K562 (cell line): ENCODE results near the gene CCNQ. TPM values are rescaled to one million over a fixed set of nuclear protein-coding genes. Genes with fewer than 3 reads are reported as not detected.

Experiments
- ARNT ChIP-seq, 2 experiments: fragments of 450-650 bp; IDR thresholded peaks; 2 replicates each; pipeline ENCODE4 v1.6.1; 2016; ENCODE audit warnings: mild to moderate bottlenecking in 1 of 2
- CREM ChIP-seq: IDR thresholded peaks from 2 replicates; pipeline ENCODE4 v1.6.1; 2014; ENCODE audit warnings: antibody characterized with exemption, low read depth
- ETV1 ChIP-seq: fragments of 450-650 bp; conservative IDR thresholded peaks from 2 replicates; pipeline ENCODE4 v1.6.1; 2016; ENCODE audit warnings: missing genetic modification characterization, control low read depth, low read depth, missing compliant biosample characterization
- HDAC2 ChIP-seq: fragments of 450-650 bp; IDR thresholded peaks from 2 replicates; pipeline ENCODE4 v1.6.1; 2016; ENCODE audit warnings: mild to moderate bottlenecking
- HMG20B ChIP-seq: fragments of 250-450 bp; sonication (Bioruptor Pico); IDR thresholded peaks from 2 replicates; pipeline ENCODE4 v1.5.0; 2021; ENCODE audit warnings: mild to moderate bottlenecking
- MED1 ChIP-seq: sonication (generic); formaldehyde crosslinking; IDR thresholded peaks from 2 replicates; pipeline ENCODE4 v1.8.1; 2023; ENCODE audit warnings: missing genetic modification reagents, borderline replicate concordance
- PHF8 ChIP-seq: fragments of 200-600 bp; sonication (generic); IDR thresholded peaks from 2 replicates; pipeline ENCODE4 v1.6.1; 2012; ENCODE audit warnings: mixed run types, mild to moderate bottlenecking, inconsistent platforms, low read length, moderate library complexity, borderline replicate concordance
- POLR2H ChIP-seq: IDR thresholded peaks from 2 replicates; pipeline ENCODE4 v1.6.1; 2016; ENCODE audit warnings: missing genetic modification characterization, low read depth, mild to moderate bottlenecking, control low read depth, missing compliant biosample characterization, moderate library complexity
- POU5F1 ChIP-seq: fragments of 150-350 bp; IDR thresholded peaks from 2 replicates; pipeline ENCODE4 v1.6.1; 2014; ENCODE audit warnings: borderline replicate concordance, low read length, low read depth, mild to moderate bottlenecking; ENCODE audit not compliant: partially characterized antibody
- SMAD4 ChIP-seq: fragments of 250-450 bp; sonication (Bioruptor Pico); conservative IDR thresholded peaks from 2 replicates; pipeline ENCODE4 v1.8.0; 2021; ENCODE audit warnings: inconsistent platforms, mild to moderate bottlenecking, moderate library complexity
- SMARCA4 ChIP-seq: fragments of 450-650 bp; IDR thresholded peaks from 2 replicates; pipeline ENCODE4 v1.6.1; 2016
- SP2 ChIP-seq: IDR thresholded peaks from 2 replicates; pipeline ENCODE4 v1.6.1; 2011; ENCODE audit warnings: mild to moderate bottlenecking, low read depth, low read length, moderate library complexity; ENCODE audit not compliant: poor library complexity, severe bottlenecking; ENCODE audit errors: extremely low read depth
- TAF7 ChIP-seq: fragments of 450-650 bp; IDR thresholded peaks from 2 replicates; pipeline ENCODE4 v1.6.1; 2016; ENCODE audit warnings: missing genetic modification characterization, missing compliant biosample characterization
- VEZF1 ChIP-seq: fragments of 200-800 bp; sonication (Bioruptor generic); IDR thresholded peaks from 2 replicates; pipeline ENCODE4 v1.6.1; 2017; ENCODE audit warnings: missing genetic modification characterization, missing compliant biosample characterization
- ZNF165 ChIP-seq: fragments of 250-450 bp; sonication (Bioruptor Pico); IDR thresholded peaks from 2 replicates; pipeline ENCODE4 v1.4.0; 2020; ENCODE audit warnings: borderline replicate concordance
- ZNF717 ChIP-seq: fragments of 250-450 bp; sonication (Bioruptor Pico); IDR thresholded peaks from 2 replicates; pipeline ENCODE4 v1.5.0; 2021
- polyA plus RNA-seq, 8 experiments: library from polyadenylated mRNA; depleted of rRNA in 4 of 8; stranded (reverse) in 5 of 8; unstranded in 3 of 8; fragments of >200 nt; fragmentation: Nextera tagmentation in 2 of 8; fragmentation: Illumina TruSeq in 1 of 8; extraction: Ambion mirVana in 2 of 8; extraction: Trizol in 1 of 8; gene quantifications; 2 replicates each; pipeline versions ENCODE4 v1.2.1 to v1.2.3, GENCODE V29; 2011 to 2014; ENCODE audit warnings: inconsistent platforms in 1 of 8, missing spikeins in 1 of 8
- total RNA-seq, 7 experiments: library from RNA; depleted of rRNA in 6 of 7; stranded (reverse); fragments of >200 nt in 6 of 7; fragmentation: Illumina TruSeq in 2 of 7; extraction: Trizol in 2 of 7; gene quantifications; 2 replicates each; pipeline versions ENCODE4 v1.2.1 to v1.2.3, GENCODE V29; 2011 to 2021; ENCODE audit warnings: low replicate concordance in 1 of 7
- TF ChIP-seq, protein P1 (sequence below): fragments of 450-650 bp; formaldehyde crosslinking; IDR thresholded peaks from 2 replicates; pipeline ENCODE4 v1.4.0; 2020; ENCODE audit warnings: mild to moderate bottlenecking, mixed read lengths
- TF ChIP-seq, protein P2 (sequence below), 2 experiments: fragments of 150-350 bp in 1 of 2; IDR thresholded peaks; 2 replicates each; pipeline ENCODE4 v1.6.1; 2012 to 2016; ENCODE audit warnings: low read depth in 2 of 2, low read length in 2 of 2, mild to moderate bottlenecking in 1 of 2, moderate library complexity in 1 of 2

The CCNQ gene
- total and polyA plus RNA-seq, 9 of the 15 experiments (the other 6 are each of a cell fraction or from before 2014, with no cell fraction given), result 0.92 to 53.8 (median 25.3) TPM

DNA sequence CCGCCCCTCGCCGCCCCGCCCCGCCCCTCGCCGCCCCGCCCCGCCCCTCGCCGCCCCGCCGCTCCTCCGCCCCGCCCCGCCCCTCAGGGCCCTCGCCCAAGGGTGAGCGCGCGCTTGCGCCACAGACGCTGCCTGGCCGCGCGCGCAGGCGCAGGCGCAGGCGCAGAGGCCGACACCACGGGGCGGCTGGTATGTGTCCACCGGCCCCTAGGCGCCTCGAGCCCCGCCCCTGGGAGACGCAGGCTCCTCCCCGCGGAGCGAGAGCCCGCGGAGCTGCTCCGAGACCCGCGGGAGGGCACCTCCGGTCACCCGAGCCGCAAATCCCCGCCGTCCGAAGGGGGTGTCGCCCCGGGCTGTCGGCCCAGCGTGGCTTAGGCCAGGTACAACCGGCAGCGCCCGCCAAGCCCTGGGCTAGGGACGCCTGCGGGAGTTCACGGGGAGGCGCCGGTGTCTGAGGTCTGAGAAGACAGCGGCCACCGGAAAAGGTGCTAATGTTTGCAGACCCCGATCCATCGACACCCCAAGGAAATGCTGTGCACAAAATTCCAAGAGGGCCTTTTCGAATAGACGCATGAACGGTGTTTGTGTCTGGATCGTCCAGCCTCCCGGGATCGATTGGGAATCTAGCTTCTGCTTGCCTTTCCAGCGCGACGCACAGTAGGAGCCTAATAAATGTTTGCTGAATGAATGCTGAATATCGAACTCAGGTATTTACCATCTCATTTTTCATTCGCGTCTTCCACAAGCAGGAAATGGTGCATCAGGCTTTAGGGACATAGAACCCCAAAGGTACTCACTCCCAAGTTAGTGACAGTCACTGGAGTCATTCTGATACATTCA lies 473 bp upstream of the CCNQ start (continued):
- TF ChIP-seq ETV1 (no peak), CREM (no peak), SP2 (no peak), POLR2H (tag) (no peak), PHF8 (peak; percentile 44; the same call in 1 of the 2 replicates), MED1 (CRISPR knock-in tag) (no peak), ARNT (IDR thresholded peaks at IDR 0.05) (no peak), VEZF1 (peak; percentile 82), SMARCA4 (no peak), TAF7 (tag) (no peak), HDAC2 (no peak), POU5F1 (peak; percentile 66), ZNF717 (no peak), SMAD4 (CRISPR knock-in tag) (peak; percentile 16; the same call in 1 of the 2 replicates), HMG20B (no peak), ZNF165 (CRISPR knock-in tag) (no peak)
- TF ChIP-seq, protein P1, sequence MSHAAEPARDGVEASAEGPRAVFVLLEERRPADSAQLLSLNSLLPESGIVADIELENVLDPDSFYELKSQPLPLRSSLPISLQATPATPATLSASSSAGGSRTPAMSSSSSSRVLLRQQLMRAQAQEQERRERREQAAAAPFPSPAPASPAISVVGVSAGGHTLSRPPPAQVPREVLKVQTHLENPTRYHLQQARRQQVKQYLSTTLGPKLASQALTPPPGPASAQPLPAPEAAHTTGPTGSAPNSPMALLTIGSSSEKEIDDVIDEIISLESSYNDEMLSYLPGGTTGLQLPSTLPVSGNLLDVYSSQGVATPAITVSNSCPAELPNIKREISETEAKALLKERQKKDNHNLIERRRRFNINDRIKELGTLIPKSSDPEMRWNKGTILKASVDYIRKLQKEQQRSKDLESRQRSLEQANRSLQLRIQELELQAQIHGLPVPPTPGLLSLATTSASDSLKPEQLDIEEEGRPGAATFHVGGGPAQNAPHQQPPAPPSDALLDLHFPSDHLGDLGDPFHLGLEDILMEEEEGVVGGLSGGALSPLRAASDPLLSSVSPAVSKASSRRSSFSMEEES (CRISPR knock-in tag), result no peak
- TF ChIP-seq, protein P2, sequence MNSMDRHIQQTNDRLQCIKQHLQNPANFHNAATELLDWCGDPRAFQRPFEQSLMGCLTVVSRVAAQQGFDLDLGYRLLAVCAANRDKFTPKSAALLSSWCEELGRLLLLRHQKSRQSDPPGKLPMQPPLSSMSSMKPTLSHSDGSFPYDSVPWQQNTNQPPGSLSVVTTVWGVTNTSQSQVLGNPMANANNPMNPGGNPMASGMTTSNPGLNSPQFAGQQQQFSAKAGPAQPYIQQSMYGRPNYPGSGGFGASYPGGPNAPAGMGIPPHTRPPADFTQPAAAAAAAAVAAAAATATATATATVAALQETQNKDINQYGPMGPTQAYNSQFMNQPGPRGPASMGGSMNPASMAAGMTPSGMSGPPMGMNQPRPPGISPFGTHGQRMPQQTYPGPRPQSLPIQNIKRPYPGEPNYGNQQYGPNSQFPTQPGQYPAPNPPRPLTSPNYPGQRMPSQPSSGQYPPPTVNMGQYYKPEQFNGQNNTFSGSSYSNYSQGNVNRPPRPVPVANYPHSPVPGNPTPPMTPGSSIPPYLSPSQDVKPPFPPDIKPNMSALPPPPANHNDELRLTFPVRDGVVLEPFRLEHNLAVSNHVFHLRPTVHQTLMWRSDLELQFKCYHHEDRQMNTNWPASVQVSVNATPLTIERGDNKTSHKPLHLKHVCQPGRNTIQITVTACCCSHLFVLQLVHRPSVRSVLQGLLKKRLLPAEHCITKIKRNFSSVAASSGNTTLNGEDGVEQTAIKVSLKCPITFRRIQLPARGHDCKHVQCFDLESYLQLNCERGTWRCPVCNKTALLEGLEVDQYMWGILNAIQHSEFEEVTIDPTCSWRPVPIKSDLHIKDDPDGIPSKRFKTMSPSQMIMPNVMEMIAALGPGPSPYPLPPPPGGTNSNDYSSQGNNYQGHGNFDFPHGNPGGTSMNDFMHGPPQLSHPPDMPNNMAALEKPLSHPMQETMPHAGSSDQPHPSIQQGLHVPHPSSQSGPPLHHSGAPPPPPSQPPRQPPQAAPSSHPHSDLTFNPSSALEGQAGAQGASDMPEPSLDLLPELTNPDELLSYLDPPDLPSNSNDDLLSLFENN (IDR thresholded peaks at IDR 0.05; ENCODE audit: low read depth in 2 of 2, low read length in 2 of 2), result no peak
